ENCODE measurements around the gene COTL1. TPM values are rescaled to one million over a fixed set of nuclear protein-coding genes. Genes with fewer than 3 reads are reported as not detected.

COTL1 gene
- total and polyA plus RNA-seq, 9 of the 15 experiments (the other 6 are each of a cell fraction or from before 2014, with no cell fraction given) = 27.7 to 185 (median 72.5) TPM

- intact Hi-C loops (cut with micrococcal nuclease) = no loop called here
- CTCF ChIA-PET (ENCODE audit: low intra/inter-chr PET ratio) = no interaction called here
- no peak for TF ChIP-seq PHB (CRISPR knock-in tag; IDR thresholded peaks at IDR 0.05)
- TF ChIP-seq ZNF384 (IDR thresholded peaks at IDR 0.05; ENCODE audit: low read depth, low read length) = no peak
- TF ChIP-seq MCM3 (IDR thresholded peaks at IDR 0.05) = no peak
- TF ChIP-seq U2AF2 (optimal IDR thresholded peaks at IDR 0.05; ENCODE audit: low read depth, low read length) = no peak
- TF ChIP-seq ZBTB40 (IDR thresholded peaks at IDR 0.05) = no peak
- TF ChIP-seq ZBTB40 (CRISPR knock-in tag; IDR thresholded peaks at IDR 0.05) = no peak
- no peak for TF ChIP-seq ELK1 (CRISPR knock-in tag; IDR thresholded peaks at IDR 0.05)
- no peak for TF ChIP-seq KDM5B (IDR thresholded peaks at IDR 0.05; ENCODE audit: insufficient replicate concordance, low read depth, low read length)
- TF ChIP-seq U2AF1 (optimal IDR thresholded peaks at IDR 0.05; ENCODE audit: low read depth, low read length) = no peak
- no peak for TF ChIP-seq TFAP4 (CRISPR knock-in tag; IDR thresholded peaks at IDR 0.05; ENCODE audit: borderline replicate concordance)
- no peak for TF ChIP-seq GATAD2A (IDR thresholded peaks at IDR 0.05)
- no peak for TF ChIP-seq BCL6 (CRISPR knock-in tag; IDR thresholded peaks at IDR 0.05)
These were observed 49.8 kb downstream of the COTL1 start for GRCh38 chr16:84568066-84568465.

More at GRCh38 chr16:84568066-84568465, 49.8 kb downstream of the COTL1 start:
- DNase-seq (ENCODE audit: extremely low read depth in 1 of 4, low spot score in 3 of 4) (no peak), FAIRE-seq (no peak), ATAC-seq (no peak)
- no peak overlapping the region for H3K9ac ChIP-seq (ENCODE audit: insufficient read depth in 1 of 2, low read depth in 2 of 2, low read length in 2 of 2)
- POLR2A ChIA-PET = interaction anchor here (1.0 to 3.6 kb wide), 2 partner anchors 12 to 14 kb away, joined by 3 to 15 read pairs; no protein-coding TSS in a partner anchor
- no peaks in the 10 kb centered on the region for H3K9me3 ChIP-seq (replicated peaks; ENCODE audit: control insufficient read depth, insufficient read depth, low read depth, low read length)
- H3K36me3 ChIP-seq (ENCODE audit: control insufficient read depth, insufficient read depth, low read length) = peaks cover 13% of the 10 kb centered on the region; the same call in 2 of the 3 replicates
- no peak overlapping the region for H3K27ac ChIP-seq (ENCODE audit: extremely low read depth, low read depth, low read length)
- no peak overlapping the region for H3K4me3 ChIP-seq
- no peaks in the 10 kb centered on the region for H3K9me1 ChIP-seq (ENCODE audit: control insufficient read depth, insufficient read depth, low read length)
- in situ Hi-C loops (cut with MboI) = no loop called here
- no TSS peak for BruUV-seq (replicated peaks)
- peaks cover 0 to 6% of the 10 kb centered on the region in 2 experiments; a peak in 2 of 5 replicates for H3K4me1 ChIP-seq (replicated peaks in 1 of 2; ENCODE audit: control insufficient read depth in 2 of 2, insufficient read depth in 2 of 2, low read length in 2 of 2)
- H3K27me3 ChIP-seq (ENCODE audit: control insufficient read depth in 2 of 2, insufficient read depth in 2 of 2, low read length in 2 of 2) = no peaks in the 10 kb centered on the region
- no peaks in the 10 kb centered on the region for H4K20me1 ChIP-seq (replicated peaks; ENCODE audit: control insufficient read depth, insufficient read depth, low read length)
- H2AFZ ChIP-seq (ENCODE audit: low read depth, low read length) = no peak overlapping the region
- 90% methylated on average over 9 of the region's 9 CpGs for WGBS (ENCODE audit: insufficient coverage, low coverage, missing lambda C conversion rate)
- H3K79me2 ChIP-seq (ENCODE audit: control insufficient read depth, insufficient read depth, low read length) = no peaks in the 10 kb centered on the region
- H3K4me2 ChIP-seq (ENCODE audit: insufficient read depth, low read length) = no peak overlapping the region

Data from K562 (cell line).